HG02943 (cell line): ENCODE measurements around the gene CXXC5.
"Not testable (repeated sequence)": the region's sequence is repeated elsewhere in the genome, so short reads cannot be mapped to it uniquely, and the experiment has no call there.

Source experiments
- ATAC-seq: cut with Tn5 transposase; IDR thresholded peaks from one replicate; pipeline ENCODE4 v1.9.1; 2021; ENCODE audit warnings: mild to moderate bottlenecking, low read depth, moderate library complexity; ENCODE audit not compliant: unreplicated experiment

The CXXC5 gene

DNA sequence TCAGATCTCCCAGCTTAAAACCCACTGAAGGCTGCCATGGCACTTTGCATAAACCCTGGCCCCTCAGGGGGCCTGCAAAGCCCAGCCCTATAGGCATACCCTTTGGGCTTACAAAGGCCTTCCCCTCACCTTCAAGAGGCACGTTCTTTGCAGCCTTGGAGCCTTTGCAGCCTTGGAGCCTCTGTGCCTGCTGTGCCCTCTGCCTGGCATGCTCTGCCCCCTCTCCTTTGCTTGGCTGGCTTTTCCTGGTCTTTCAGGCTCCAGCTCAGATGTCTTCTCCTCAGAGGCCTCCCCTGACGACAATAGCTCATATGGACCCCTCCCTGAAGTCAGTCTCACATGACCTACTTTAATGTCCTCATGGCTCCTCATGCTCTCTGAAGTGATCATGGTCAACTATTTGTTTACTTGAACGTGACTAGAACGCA, 60.3 kb downstream of the CXXC5 start:
- ATAC-seq, result no peak

DNA sequence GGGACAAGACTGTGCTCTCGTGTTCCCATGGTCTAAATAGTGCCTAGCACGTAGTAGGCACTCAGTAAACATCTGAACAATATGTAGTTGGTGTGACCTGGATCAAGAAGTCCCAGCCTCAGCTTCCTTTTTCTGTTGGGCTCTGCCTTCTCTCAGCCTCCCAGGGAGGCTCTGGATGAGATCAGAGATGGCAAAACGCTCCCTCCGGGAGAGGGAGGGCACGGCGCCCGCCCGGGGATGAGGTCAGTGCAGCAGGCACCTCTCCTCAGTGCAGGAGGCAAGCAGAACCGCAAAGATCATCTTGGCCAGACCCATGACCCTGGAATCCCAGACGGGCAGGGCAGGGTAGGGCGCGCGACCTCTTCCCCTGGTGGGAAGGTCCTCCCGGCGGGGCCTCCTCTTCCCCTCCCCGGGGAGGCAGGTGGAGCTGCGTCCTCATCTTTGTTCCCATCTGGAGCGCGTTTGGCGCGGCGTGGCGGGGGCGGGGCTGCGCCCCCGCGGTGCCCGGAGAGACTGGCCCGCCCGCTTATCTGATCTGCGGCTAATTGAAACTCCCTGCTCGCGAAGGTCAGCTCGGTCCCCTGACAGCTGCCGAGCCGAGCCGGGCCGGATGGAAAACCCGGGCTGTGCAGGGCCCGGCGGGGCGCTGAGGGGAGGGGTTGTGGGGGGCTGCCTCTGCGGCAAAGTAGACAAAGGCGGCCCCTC, 60.9 kb downstream of the CXXC5 start:
- no peak for ATAC-seq

DNA sequence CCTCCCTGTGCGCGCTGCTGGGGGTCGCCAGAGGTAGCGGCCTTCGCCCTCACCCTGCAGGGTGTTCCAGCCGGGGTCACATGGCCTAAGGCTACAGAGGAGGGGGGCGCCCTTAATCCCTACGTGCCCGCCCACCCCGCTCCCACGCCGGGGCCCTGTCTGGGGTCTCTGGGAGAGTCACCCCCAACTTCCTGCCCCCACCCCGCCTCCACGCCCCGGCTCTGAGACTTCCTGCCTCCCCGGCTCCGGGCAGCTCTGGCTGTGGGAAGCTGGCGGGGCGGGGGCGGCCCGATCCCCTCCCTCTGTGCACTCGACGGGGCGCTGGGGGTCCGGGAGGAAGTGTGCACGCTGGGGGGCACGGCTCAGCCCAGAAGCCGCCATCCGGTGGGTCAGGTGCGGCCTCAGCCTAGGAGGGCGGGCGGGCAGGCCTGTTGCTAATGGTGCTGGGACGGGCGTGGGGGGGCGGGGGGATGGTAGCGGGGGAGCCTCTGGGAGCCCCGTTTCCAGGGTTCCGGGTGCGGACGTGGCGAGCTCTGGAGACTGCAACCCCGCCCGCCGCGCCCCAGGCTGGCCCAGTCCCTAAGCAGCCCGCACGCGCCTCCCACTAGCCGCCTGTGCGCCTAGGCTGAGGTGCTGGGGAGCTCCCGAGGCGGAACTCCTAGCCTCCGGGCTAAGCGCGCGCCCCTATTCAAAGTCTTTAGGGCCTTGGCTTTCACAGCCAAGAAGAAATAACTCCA, 61.6 kb downstream of the CXXC5 start:
- ATAC-seq, result no peak

DNA sequence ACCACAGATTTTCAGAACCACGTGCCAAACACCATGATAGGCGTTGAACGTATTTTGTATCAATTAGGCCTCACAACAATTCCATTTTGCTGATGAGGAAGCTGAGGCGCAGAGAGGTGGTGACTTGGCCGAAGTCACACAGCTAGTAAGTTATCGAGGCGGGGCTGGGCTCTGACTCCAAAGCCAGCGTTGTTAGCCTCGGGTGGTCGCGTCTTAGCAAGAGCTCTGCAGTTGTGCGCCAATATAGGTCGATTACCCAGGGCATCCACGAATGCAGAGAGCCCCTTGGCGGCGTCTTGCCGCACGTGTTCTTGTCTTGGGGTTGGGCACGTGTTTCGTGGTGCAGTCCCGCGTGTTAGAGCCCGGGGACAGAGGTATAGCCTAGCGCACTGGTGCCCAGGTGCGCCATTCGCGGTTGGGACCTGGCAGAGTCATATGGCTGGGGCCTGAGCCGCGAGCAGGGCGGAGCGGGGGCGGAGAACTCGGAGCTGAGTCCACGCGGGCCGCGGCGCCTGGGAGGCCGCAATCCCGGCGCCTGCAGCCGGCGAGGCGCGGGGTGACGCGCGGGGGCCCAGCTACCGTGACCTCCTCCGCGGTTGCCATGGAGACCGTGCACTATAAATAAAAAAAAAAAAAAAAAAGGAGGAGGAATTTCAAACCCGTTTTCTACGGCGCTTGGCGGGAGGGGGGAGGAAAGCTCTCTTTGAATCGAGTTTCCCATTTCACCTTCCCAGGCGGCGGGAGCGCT, 62.3 kb downstream of the CXXC5 start:
- ATAC-seq, result no peak

DNA sequence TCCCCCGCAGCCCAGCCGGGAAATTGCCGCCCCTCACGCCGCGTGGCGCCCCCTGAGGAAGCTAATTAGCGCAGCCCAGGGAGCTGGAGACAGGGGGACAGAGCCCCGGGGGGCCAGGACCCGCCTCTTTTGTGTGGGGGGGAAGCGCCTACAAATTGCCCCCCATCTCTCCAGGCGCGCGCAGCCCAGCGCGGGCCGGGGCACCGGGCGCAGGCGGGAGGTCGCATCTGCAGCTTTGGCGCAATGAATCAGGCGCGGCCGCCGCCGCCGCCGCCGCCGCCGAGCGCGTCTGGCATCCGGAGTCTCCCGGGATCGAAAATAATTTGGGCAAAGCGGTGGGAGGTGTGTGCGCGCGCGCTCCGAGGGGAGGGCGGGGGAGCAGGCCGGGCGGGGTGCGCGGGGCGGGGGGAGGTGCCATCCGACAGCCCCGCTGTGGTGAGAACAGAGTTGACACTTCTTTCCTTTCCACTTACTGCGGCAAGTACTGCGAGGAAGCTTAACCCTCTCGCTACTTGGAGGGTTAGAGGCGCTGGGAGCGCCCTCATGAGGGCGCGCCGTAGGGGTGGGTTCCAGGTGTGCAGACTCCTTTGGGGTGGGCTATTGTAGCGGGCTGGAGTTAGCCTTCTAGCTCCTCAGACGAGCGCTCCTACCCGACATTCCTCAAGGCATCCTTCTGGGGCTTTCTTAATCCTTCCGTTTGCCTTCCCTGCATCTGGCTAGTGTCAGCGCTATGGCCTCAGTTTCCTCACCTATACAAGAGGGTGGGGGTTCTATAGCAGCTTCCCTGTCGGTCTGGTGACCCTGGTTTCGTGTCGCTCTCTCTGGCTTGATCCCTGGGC, 63.1 kb downstream of the CXXC5 start:
- ATAC-seq, result no peak

DNA sequence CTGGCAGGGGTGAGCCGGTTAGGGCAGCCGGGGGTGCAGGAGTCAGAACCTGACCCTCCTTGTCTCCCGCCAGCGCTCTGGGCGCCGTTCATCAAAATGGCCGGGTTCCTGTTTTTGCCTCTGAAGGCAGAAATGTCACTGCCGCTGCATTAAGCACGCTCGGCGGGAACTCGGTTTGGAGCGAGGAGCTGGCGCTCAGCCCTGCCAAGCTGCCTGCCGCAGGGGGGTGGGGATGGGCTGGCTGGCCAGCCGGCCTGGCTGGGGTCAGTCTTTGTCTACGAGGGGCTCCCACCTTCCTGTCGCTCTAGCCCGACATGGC, 63.7 kb downstream of the CXXC5 start:
- ATAC-seq, result no peak

DNA sequence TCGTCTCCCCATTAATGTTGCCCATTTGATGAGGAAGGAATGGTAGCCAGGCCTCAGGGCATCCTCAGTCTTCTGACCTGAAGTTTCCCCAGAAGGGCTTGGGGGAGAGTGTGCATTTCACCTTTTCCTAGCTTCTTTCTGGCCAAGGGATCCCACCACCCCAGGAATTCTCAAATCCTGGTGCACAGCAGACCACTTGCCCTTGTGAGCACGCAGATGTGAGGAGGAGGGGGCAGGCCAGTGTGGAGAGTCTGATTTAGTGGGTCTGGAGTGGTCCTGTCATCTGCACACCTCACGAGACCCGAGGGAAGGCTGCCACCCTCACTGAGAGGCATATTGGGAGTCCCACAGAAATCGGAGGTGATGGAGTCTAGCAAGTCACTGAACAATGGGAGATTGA, 64.3 kb downstream of the CXXC5 start:
- ATAC-seq, result no peak

DNA sequence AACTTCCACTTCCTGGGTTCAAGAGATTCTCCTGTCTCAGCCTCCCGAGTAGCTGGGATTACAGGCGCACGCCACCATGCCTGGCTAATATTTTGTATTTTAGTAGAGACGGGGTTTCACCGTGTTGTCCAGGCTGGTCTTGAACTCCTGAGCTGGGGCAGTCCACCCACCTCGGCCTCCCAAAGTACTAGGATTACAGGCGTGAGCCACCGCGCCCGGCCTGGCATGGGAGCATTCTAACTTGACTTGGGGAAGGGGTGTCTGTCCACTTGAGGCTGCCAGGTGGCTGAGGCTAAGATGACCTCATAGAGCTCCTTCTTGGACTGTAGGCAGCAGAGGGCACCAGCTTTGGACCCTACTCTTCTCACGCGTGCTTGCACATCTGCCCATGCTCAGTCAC, 65.7 kb downstream of the CXXC5 start:
- ATAC-seq, result not testable (repeated sequence)

DNA sequence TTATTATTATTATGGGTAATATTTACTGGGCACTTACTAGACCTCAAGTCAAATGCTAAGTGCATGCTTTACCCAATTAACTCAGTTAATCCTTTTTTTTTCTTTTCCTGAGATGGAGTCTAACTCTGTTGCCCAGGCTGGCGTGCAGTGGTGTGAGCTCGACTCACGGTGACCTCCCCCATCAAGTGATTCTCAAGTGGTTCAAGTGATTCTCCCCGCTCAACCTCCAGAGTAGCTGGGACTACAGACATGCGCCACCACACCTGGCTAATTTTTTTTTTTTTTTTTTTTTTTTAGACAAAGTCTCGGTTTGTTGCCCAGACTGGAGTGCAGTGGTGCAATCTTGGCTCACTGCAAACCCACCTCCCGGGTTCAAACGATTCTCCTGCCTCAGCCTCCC, 69.1 kb downstream of the CXXC5 start:
- ATAC-seq, result no peak

DNA sequence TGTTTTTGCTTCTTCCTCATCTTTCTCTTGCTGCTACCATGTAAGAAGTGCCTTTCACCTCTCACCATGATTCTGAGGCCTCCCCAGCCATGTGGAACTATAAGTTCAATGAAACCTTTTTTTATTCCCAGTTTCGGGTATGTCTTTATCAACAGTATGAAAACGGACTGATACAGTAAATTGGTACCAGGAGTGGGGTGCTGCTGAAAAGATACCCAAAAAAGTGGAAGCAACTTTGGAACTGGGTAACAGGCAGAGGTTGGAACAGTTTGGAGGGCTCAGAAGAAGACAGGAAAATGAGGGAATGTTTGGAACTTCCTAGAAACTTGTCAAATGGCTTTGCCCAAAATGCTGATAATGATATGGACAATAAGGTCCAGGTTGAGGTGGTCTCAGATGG, 70.3 kb downstream of the CXXC5 start:
- not testable (repeated sequence) for ATAC-seq

DNA sequence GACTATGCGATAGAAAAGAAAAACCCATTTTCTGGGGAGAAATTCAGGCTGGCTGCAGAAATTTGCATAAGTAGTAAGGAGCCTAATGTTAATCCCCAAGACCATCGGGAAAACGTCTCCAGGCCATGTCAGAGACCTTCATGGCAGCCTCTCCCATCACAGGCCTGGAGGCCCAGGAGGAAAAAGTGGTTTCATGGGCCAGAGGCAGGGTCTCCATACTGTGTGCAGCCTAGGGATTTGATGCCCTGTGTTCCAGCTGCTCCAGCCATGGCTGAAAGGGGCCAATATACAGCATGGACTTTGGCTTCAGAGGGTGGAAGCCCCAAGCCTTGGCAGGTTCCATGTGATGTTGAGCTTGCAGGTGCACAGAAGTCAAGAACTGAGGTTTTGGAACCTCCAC, 71.8 kb downstream of the CXXC5 start:
- not testable (repeated sequence) for ATAC-seq

DNA sequence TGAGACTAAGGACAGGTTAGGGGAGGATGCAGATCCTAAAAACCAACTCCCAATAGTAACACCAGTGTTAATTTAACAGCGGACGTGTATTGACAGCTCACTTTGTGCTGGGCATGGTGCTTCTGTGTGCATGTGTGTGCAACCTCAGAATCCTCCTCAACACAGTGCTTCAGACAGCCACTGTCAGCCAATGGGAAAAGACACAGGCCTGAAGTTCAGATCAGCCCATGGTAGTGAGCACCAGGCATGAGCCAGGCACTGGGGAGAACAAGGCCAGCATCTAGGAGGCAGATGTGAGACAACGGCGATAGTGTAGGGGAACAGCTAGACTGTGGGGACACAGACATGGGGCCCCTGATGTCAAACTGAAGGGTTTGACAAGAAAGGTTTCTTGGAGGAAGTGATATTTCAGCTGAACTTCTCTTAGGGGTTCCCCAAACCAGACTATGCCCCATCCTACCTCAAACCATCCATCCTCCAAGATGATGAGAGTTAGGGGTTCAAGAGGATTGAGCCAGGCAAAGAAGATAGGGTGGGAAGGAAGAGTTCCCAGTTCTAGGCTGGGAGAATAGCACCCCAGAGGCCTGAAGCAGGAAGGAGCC, 75.9 kb downstream of the CXXC5 start:
- no peak for ATAC-seq

DNA sequence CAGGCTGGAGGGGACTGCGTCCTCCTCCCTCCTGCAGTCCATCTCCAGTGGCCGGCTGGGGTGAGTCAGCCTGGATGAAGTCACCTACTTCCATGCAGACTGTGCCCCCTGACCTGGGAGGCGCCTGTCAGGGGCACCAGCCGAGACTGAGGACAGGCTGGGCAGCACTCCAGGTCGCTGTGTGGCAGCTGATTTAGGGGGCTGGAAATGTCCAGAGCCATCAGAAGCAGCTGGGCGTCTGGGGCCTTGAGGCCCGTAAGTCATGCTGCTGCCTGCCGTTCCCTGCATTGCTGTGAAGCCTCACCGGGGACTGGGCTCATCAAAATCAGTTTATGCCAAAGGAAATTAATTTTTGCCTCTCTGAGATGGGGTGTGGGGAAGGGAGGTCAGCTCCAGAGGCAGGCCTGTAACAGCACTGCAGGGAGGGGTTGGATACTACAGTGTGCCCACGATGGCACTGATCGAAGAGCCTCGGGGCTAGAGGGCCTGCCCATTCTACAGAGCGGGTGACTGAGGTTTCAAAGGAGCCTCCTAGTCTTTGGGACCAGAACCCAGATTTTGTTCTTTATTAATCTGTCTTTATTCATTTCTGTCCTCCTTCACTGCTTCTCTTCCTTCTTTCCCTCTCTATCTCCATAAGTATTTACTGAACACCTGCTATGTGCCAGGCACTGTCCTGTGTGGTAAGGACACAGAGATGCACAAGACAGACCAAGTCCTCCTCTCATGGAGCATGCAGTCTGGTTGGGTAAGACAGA, 77.1 kb downstream of the CXXC5 start:
- ATAC-seq, result no peak

DNA sequence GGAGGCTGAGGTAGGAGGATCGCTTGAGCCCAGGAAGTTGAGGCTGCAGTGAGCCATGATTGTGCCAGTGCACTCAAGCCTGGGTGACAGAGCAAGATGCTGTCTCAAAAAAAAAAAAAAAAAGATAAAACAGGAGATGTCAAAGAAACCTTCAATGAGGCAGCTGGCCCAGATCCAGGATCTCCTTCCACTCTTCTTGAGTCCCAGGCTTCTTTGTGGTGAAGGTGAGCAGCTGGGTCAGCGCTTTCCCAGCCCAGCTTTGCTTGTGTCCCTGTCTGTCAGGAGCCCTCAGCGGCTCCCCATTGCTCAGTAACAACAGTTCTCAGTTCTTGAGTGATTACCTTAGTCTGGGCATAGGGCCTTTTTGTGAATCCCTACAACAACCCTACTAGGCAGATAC, 78.1 kb downstream of the CXXC5 start:
- ATAC-seq, result no peak

DNA sequence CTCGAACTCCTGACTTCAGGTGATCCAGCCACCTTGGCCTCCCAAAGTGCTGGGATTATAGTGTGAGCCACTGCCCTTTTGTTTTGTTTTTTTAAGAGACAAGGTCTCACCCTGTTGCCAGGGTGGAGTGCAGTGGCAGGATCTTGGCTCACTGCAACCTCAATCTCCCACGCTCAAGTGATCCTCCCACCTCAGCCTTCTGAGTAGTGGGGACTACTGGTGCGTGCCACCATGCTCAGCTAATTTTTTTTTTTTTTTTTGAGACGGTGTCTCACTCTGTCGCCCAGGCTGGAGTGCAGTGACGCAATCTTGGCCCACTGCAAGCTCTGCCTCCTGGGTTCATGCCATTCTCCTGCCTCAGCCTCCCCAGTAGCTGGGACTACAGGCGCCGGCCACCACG, 79.5 kb downstream of the CXXC5 start:
- ATAC-seq, result not testable (repeated sequence)

DNA sequence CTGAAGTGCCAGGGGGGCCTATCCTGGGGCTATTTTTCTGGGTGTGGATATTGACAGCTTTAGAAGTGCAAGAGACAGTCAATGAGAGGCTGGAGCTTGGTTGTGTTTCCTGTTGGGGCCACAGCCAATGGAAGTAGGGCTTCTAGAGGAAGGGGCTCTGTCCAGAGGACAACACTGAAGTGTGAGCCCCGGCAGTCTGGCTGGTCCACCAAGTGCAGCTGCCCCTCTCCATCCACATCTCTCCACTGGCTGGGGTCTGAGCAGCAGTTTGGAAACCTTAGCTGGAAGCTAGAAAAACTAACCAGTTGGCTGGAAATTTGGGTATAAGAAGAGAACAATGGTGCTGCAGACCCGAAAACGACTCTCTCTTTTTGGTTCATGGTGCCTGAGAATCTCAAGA, 83.1 kb downstream of the CXXC5 start:
- ATAC-seq, result no peak

DNA sequence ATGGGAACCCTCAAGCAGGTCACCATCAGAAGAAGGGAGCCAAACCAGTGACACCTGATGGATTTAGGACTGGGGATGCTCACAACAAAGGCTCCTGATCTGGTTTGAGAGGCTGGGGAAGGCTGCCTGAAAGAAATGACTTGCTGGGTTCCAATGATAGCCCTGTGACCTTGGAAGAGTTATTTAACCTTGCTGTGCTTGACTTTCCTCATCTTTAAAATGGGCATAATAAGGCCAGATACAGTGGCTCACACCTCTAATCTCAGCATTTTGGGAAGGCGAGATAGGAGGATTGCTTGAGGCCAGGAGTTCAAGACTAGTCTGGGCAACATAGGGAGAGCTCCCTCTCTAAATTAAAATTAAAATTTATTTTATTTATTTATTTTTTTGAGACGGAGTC, 83.9 kb downstream of the CXXC5 start:
- ATAC-seq, result no peak

DNA sequence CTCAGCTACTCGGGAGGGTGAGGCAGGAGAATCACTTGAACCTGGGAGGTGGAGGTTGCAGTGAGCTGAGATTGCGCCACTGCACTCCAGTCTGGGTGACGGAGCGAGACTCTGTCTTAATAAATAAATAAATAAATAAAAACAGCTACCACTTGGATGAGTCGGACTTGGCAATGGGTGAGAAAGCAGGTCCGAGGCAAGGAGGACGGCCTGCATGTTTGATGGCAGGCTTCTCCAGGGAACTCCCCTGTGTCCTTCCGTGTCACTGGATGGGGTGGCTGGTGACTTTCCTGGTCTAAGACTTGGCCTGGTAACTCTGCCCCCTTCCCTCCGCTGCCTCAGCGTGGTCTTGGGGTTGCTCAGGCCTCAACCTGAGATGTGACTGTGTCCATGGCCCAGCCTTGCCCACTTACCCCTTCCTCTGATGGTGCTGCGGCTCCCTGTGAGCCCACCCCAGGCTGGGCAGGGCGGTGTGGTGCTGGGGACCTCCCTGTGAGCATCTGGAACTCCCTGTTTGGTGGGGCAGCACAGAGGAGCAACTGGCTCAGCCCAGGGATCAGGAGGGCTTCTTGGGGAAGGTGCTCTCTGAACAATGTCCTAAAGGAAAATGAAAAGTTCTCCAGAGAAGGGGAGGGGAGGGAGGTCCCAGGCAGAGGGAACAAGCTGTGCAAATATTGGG, 85.0 kb downstream of the CXXC5 start:
- no peak for ATAC-seq
